Activated CD8-positive, alpha-beta T cell treated with anti-CD3 and anti-CD28 coated beads for 36 hours (primary cell): ENCODE results near the gene PDK1. TPM values are rescaled to one million over a fixed set of nuclear protein-coding genes. Genes with fewer than 3 reads are reported as not detected.
"Not testable (repeated sequence)": the region's sequence is repeated elsewhere in the genome, so short reads cannot be mapped to it uniquely, and the experiment has no call there.

Source experiments
- ATAC-seq: fragments of 200-7000 bp; cut with Tn5 transposase; one replicate; pipeline ENCODE4 v1.10.0; 2021; ENCODE audit warnings: mild to moderate bottlenecking, moderate library complexity
- CTCF ChIA-PET: fragments of 350-600 bp; sonication (Branson Sonifier 250); formaldehyde crosslinking; loops from one replicate; lab custom pipeline; 2021; ENCODE audit warnings: antibody characterized with exemption; lab: Charles Lee
- POLR2A ChIA-PET: fragments of 350-600 bp; sonication (Branson Sonifier 250); formaldehyde crosslinking; loops from one replicate; lab custom pipeline; 2021; ENCODE audit warnings: antibody characterized with exemption; lab: Charles Lee
- DNase-seq: peaks from one replicate; pipeline ENCODE4 v3.0.0-alpha.2; 2020
- H3K27ac Mint-ChIP-seq: one replicate; pipeline ENCODE4 v1.8.0; 2021; ENCODE audit warnings: mild to moderate bottlenecking, mixed read lengths
- H3K27me3 Mint-ChIP-seq: one replicate; pipeline ENCODE4 v1.8.0; 2021; ENCODE audit warnings: mixed read lengths
- H3K36me3 Mint-ChIP-seq: one replicate; pipeline ENCODE4 v1.8.0; 2021; ENCODE audit warnings: low read depth, mixed read lengths
- H3K4me1 Mint-ChIP-seq: one replicate; pipeline ENCODE4 v1.8.0; 2021; ENCODE audit warnings: low read depth, mixed read lengths
- H3K4me3 Mint-ChIP-seq: one replicate; pipeline ENCODE4 v1.8.0; 2021; ENCODE audit warnings: mild to moderate bottlenecking, moderate library complexity, mixed read lengths
- H3K9me3 Mint-ChIP-seq: one replicate; pipeline ENCODE4 v1.8.0; 2021; ENCODE audit warnings: mixed read lengths
- intact Hi-C: fragments of 100-400 bp; cut with micrococcal nuclease; formaldehyde crosslinking; loops from one replicate; pipeline ENCODE4 v1.10.0; 2022
- total RNA-seq, 2 experiments: library from RNA; stranded (reverse); gene quantifications; one replicate each; pipeline ENCODE4 v1.2.3, GENCODE V29; 2021
- TF ChIP-seq, protein P1 (sequence below): fragments of 200-600 bp; IDR thresholded peaks from one replicate; pipeline ENCODE4 v1.8.0; 2022; ENCODE audit warnings: antibody characterized with exemption, mild to moderate bottlenecking

Gene PDK1
- total RNA-seq, 2 experiments from 2014 or later, result 65.8 to 70.7 TPM

GRCh38 chr2:172525601-172526000 lies 30.3 kb upstream of the PDK1 start:
- ChIA-PET CTCF (no interaction called here), POLR2A (no interaction called here)
- ATAC-seq, result no peak
- TF ChIP-seq, protein P1, sequence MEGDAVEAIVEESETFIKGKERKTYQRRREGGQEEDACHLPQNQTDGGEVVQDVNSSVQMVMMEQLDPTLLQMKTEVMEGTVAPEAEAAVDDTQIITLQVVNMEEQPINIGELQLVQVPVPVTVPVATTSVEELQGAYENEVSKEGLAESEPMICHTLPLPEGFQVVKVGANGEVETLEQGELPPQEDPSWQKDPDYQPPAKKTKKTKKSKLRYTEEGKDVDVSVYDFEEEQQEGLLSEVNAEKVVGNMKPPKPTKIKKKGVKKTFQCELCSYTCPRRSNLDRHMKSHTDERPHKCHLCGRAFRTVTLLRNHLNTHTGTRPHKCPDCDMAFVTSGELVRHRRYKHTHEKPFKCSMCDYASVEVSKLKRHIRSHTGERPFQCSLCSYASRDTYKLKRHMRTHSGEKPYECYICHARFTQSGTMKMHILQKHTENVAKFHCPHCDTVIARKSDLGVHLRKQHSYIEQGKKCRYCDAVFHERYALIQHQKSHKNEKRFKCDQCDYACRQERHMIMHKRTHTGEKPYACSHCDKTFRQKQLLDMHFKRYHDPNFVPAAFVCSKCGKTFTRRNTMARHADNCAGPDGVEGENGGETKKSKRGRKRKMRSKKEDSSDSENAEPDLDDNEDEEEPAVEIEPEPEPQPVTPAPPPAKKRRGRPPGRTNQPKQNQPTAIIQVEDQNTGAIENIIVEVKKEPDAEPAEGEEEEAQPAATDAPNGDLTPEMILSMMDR, result no peak
- intact Hi-C loops, result no loop called here
- Mint-ChIP-seq H3K4me1 (no peaks in the 10 kb centered on the region), H3K9me3 (peaks cover 35% of the 10 kb centered on the region), H3K27me3 (no peaks in the 10 kb centered on the region), H3K4me3 (no peak overlapping the region), H3K27ac (no peak overlapping the region), H3K36me3 (peaks cover 34% of the 10 kb centered on the region)
- no peak for DNase-seq

GRCh38 chr2:172531309-172531708 lies 24.6 kb upstream of the PDK1 start:
- Mint-ChIP-seq H3K27me3 (no peaks in the 10 kb centered on the region), H3K4me1 (peaks cover 9% of the 10 kb centered on the region), H3K27ac (no peak overlapping the region), H3K9me3 (peaks cover 40% of the 10 kb centered on the region), H3K36me3 (peaks cover 54% of the 10 kb centered on the region), H3K4me3 (no peak overlapping the region)
- no peak for ATAC-seq
- ChIA-PET CTCF (no interaction called here), POLR2A (interaction anchor here (0.7 kb wide), 1 partner anchor 25 kb away, joined by 3 read pairs; no protein-coding TSS in a partner anchor)
- TF ChIP-seq, protein P1, result no peak
- intact Hi-C loops, result no loop called here
- DNase-seq, result no peak

DNA sequence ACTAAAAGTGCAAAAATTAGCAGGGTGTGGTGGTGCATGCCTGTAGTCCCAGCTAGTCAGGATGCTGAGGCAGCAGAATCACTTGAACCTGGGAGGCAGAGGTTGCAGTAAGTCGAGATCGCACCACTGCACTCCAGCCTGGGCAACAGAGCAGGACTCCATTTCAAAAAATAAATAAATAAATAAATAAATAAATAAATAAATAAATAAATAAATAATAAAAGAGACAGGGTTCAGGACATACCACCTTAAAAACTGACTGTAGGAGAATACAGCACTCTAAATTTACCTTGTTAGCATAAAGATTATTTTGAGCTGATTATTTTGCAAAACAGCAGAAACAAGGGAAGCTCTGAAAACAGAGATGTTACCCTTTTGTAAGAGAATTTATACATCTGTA lies 23.4 kb upstream of the PDK1 start:
- intact Hi-C loops, H3K27ac Mint-ChIP-seq, CTCF ChIA-PET, POLR2A ChIA-PET, H3K4me3 Mint-ChIP-seq, DNase-seq, H3K27me3 Mint-ChIP-seq, ATAC-seq, H3K4me1 Mint-ChIP-seq: not testable (repeated sequence)
- peaks cover 33% of the 10 kb centered on the region for H3K9me3 Mint-ChIP-seq
- H3K36me3 Mint-ChIP-seq, result peaks cover 58% of the 10 kb centered on the region

DNA sequence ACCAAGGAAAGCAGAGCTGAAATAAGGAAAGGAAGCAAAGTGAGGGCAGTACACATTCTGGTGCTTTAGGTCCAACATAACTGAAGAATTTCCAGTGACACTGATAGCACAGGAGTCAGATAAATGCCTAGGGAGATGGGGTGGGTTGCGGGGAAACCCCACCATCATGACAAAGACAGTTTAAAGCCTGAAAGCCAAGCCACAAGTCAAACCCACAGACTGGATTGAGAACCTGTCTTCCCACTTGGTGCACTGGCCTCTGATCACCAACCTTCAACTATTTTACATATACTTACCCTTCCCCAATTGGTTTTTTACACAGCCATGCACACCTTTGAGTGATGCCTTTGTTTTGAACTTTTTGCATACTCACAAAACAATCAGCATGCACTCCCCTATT lies 22.2 kb upstream of the PDK1 start:
- peaks cover 9% of the 10 kb centered on the region for H3K4me1 Mint-ChIP-seq
- TF ChIP-seq, protein P1, result no peak
- no peak overlapping the region for H3K27ac Mint-ChIP-seq
- peaks cover 29% of the 10 kb centered on the region for H3K9me3 Mint-ChIP-seq
- H3K4me3 Mint-ChIP-seq, result no peak overlapping the region
- H3K36me3 Mint-ChIP-seq, result peaks cover 56% of the 10 kb centered on the region
- intact Hi-C loops, result no loop called here
- ChIA-PET POLR2A (no interaction called here), CTCF (no interaction called here)
- DNase-seq (peak; percentile 14), ATAC-seq (no peak)
- no peaks in the 10 kb centered on the region for H3K27me3 Mint-ChIP-seq

DNA sequence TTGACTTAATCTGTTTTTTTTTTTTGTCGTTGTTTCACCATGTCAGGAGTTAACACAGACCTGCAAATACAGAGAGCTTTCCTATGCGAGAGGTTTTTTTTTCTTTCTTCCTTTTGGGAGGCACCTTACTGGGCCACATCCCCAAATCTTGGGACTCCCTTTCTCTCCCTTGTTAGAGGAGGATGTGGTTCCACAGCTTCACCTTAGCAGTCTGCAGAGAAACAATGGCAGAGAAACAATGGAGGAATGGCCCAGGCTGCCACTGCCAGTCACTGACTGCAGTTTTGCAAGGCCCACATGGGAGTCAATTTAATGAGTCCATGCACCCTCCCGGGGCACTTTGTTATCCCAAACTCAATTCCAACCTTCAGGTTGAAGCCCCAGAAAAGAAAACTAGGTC lies 20.8 kb upstream of the PDK1 start:
- TF ChIP-seq, protein P1, result no peak
- DNase-seq (no peak), ATAC-seq (no peak)
- Mint-ChIP-seq H3K9me3 (peaks cover 28% of the 10 kb centered on the region), H3K4me1 (peaks cover 9% of the 10 kb centered on the region), H3K4me3 (no peak overlapping the region), H3K27ac (no peak overlapping the region), H3K27me3 (no peaks in the 10 kb centered on the region), H3K36me3 (peaks cover 49% of the 10 kb centered on the region)
- POLR2A ChIA-PET, result no interaction called here
- intact Hi-C loops, result no loop called here
- CTCF ChIA-PET, result no interaction called here

GRCh38 chr2:172537851-172538250 lies 18.0 kb upstream of the PDK1 start:
- ATAC-seq, CTCF ChIA-PET, intact Hi-C loops, H3K27ac Mint-ChIP-seq, POLR2A ChIA-PET, DNase-seq, H3K27me3 Mint-ChIP-seq, H3K4me3 Mint-ChIP-seq, H3K4me1 Mint-ChIP-seq: not testable (repeated sequence)
- H3K9me3 Mint-ChIP-seq, result peaks cover 31% of the 10 kb centered on the region
- peaks cover 40% of the 10 kb centered on the region for H3K36me3 Mint-ChIP-seq
